Thoracic aorta (tissue), 2 donors: ENCODE data around the gene MRM2. TPM values are rescaled to one million over a fixed set of nuclear protein-coding genes. Genes with fewer than 3 reads are reported as not detected.

Source experiments
- ATAC-seq: fragments of 150-250 bp; one replicate; pipeline ENCODE4 v1.8.0; 2017; ENCODE audit warnings: low read depth; ENCODE audit not compliant: insufficient number of reproducible peaks, low FRiP score
- DNase-seq: peaks from one replicate; pipeline ENCODE4 v3.0.0-alpha.2; 2020; ENCODE audit warnings: low spot score
- H3K27ac ChIP-seq, 2 donors: fragments of 200-600 bp; sonication (generic); 1 replicate in 1 of 2; 2 replicates in 1 of 2; pipeline ENCODE4 v1.5.1; 2016; ENCODE audit warnings: mild to moderate bottlenecking in 2 of 2, moderate library complexity in 2 of 2
- H3K27me3 ChIP-seq: fragments of 200-600 bp; sonication (generic); replicated peaks from 2 replicates; pipeline ENCODE4 v1.6.0; 2016; ENCODE audit warnings: mild to moderate bottlenecking; ENCODE audit not compliant: insufficient read depth
- H3K36me3 ChIP-seq: fragments of 200-600 bp; sonication (generic); one replicate; pipeline ENCODE4 v1.5.1; 2016
- H3K4me1 ChIP-seq, 2 donors: fragments of 200-600 bp; sonication (generic); 1 replicate in 1 of 2; 2 replicates in 1 of 2; pipeline versions ENCODE4 v1.5.1 to v1.6.0; 2016; ENCODE audit warnings: low read depth in 2 of 2, mild to moderate bottlenecking in 1 of 2; ENCODE audit not compliant: control insufficient read depth in 1 of 2
- H3K4me3 ChIP-seq: fragments of 200-600 bp; sonication (generic); 2 replicates; pipeline ENCODE4 v1.5.1; 2016; ENCODE audit warnings: mild to moderate bottlenecking
- H3K9me3 ChIP-seq: fragments of 200-600 bp; sonication (generic); 2 replicates; pipeline ENCODE4 v1.5.1; 2016
- total RNA-seq, 2 donors: library from RNA; depleted of rRNA; stranded (reverse); fragments of >200 nt; gene quantifications; one replicate each; pipeline versions ENCODE4 v1.1.0 to v1.2.3, GENCODE V29; 2016
- TF ChIP-seq, protein P1 (sequence below): fragments of 200-600 bp; sonication (generic); IDR thresholded peaks from one replicate; pipeline ENCODE4 v1.5.1; 2019; ENCODE audit warnings: antibody characterized with exemption

The MRM2 gene
- total RNA-seq, 2 donors from 2014 or later, result 12.5 to 16.6 TPM

DNA sequence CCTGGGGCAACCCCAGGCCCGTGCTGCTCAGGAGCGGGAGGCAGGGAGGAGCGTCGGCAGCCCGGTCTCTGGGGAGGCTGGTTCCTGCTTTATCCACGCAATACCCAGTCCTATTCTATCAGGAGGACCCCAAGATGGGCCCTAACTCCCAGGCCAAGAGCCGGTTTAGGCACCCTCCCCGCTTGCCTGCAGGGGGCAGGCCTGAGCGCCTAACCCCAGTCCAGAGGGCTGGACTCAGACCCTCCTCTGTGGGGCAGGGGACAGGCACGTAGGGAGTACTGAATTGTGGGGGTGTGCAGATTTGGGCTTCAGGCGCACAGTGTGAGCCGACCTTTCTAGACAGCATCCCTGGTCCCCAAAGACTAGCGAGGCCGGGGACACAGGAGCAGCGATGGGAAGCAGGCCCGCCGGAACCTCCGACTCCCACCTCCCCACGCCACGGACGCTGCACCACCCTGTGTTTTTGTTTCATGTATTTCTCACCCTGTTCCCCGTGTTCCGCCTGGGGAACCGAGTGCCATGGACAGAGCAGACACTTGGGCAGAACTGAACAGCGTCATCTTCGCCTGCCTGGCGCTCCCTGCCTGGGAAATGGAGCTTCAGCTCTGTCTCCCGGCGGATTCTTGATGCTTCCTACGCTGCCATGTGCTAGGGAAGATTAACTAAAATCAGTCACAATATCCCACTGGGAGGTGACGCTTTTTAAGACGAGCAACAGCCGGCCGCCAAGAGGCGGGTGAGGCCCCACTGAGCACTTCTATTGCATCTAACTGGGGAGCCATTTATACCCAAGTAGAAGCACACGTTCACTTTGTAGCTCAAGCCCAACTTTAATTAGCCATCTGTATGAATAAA lies 5.4 kb upstream of the MRM2 start:
- Histone ChIP-seq H3K9me3 (no peaks in the 10 kb centered on the region), H3K27ac (no peak overlapping the region), H3K27me3 (no peaks in the 10 kb centered on the region), H3K36me3 (no peaks in the 10 kb centered on the region), H3K4me3 (no peak overlapping the region), H3K4me1 (peaks cover 15 to 23% of the 10 kb centered on the region in 2 donors)
- TF ChIP-seq, protein P1, sequence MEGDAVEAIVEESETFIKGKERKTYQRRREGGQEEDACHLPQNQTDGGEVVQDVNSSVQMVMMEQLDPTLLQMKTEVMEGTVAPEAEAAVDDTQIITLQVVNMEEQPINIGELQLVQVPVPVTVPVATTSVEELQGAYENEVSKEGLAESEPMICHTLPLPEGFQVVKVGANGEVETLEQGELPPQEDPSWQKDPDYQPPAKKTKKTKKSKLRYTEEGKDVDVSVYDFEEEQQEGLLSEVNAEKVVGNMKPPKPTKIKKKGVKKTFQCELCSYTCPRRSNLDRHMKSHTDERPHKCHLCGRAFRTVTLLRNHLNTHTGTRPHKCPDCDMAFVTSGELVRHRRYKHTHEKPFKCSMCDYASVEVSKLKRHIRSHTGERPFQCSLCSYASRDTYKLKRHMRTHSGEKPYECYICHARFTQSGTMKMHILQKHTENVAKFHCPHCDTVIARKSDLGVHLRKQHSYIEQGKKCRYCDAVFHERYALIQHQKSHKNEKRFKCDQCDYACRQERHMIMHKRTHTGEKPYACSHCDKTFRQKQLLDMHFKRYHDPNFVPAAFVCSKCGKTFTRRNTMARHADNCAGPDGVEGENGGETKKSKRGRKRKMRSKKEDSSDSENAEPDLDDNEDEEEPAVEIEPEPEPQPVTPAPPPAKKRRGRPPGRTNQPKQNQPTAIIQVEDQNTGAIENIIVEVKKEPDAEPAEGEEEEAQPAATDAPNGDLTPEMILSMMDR, result peak; percentile 34
- ATAC-seq (no peak), DNase-seq (no peak)

DNA sequence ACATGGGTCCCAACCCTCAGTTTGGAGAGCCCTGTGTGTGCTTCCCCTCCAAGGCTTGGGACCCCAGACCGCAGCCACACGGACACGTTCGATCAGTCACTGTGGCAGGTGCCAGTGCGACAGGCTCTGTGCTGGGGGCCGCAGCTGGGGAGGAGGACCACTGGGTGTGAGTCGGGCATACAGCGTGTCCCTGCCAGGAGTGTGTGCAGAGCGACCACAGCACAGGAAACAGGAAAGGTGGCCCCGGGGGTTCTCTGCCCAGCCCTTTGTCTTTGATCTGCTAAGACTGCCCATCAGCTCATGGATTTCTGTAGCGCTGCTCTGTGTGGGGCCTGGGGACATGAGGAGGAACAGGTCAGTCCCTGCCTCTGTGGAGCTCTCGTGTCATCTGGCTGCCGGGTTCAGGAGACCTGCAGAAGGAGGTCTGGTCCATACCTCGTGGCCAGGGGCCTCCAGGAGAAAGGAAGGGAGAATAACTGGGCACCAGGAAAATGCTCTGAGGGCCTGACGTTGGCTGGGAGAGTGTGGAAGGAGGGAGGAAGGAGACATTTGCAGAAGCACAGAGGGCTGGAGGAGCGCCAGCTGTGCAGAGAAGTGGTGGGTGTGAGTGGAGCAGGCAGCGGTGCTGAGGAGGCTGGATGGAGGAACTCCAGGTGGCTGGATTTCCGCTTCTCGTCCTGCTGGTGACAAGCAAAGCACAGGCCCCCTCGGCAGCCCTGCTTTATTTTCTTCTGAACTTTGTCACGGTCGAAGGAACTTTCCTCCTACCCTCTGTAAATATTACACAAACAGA lies 4.1 kb upstream of the MRM2 start:
- DNase-seq, result no peak
- no peak for ATAC-seq

DNA sequence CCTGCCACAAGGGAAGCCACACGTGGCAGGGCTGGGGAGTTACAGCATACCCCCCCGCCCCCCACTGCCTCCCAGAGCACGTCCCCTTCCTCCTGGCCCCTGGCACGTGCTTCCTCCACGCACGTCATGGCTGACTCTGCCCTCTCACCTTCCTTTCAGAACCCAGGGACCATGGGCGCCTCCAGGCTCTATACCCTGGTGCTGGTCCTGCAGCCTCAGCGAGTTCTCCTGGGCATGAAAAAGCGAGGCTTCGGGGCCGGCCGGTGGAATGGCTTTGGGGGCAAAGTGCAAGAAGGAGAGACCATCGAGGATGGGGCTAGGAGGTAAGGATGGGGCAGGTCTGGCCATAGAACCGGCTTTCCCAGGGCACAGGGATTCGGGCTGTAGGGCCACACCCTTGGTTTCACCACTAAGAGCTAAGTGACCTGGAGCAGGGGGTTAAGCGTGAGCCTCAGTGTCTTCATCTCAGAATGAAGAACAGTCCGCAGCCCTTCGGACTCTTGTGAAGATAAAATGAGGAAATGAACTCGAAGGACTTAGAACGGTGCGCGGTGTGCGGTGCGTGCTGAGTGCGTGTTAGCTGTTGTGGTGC lies 2.5 kb upstream of the MRM2 start:
- DNase-seq (no peak), ATAC-seq (no peak)
- no peak overlapping the region for H3K27ac ChIP-seq
- no peaks in the 10 kb centered on the region for H3K27me3 ChIP-seq
- no peaks in the 10 kb centered on the region for H3K9me3 ChIP-seq
- TF ChIP-seq, protein P1, result no peak
- H3K4me3 ChIP-seq, result no peak overlapping the region
- peaks cover under 1% of the 10 kb centered on the region for H3K36me3 ChIP-seq
- peaks cover 23 to 35% of the 10 kb centered on the region in 2 donors for H3K4me1 ChIP-seq

More for the DNA sequence above, 4.1 kb upstream of the MRM2 start:
- Histone ChIP-seq H3K27ac (no peak overlapping the region), H3K36me3 (no peaks in the 10 kb centered on the region), H3K27me3 (no peaks in the 10 kb centered on the region), H3K4me1 (peaks cover 19 to 29% of the 10 kb centered on the region in 2 donors), H3K9me3 (no peaks in the 10 kb centered on the region), H3K4me3 (no peak overlapping the region)
- TF ChIP-seq, protein P1, result no peak

DNA sequence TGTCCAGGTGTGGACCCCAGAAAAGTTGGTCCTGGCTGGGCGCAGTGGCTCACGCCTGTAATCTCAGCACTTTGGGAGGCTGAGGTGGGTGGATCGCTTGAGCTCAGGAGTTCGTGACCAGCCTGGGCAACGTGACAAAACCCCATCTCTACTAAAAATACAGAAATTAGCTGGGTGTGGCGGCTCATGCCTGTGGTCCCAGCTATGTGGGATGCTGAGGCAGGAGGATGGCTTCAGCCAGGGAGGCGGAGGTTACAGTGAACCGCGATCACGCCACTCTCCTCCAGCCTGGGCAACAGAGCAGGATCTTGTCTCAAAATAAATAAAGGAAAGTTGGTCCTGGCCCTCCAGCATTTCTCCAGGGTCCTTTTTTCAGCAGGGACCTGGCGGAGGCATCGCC lies 1.5 kb upstream of the MRM2 start:
- H3K36me3 ChIP-seq, result peaks cover 9% of the 10 kb centered on the region
- no peak overlapping the region for H3K27ac ChIP-seq
- TF ChIP-seq, protein P1, result no peak
- DNase-seq, result no peak
- no peaks in the 10 kb centered on the region for H3K9me3 ChIP-seq
- no peak for ATAC-seq
- no peak overlapping the region for H3K4me3 ChIP-seq
- H3K27me3 ChIP-seq, result no peaks in the 10 kb centered on the region
- H3K4me1 ChIP-seq, result peaks cover 12 to 24% of the 10 kb centered on the region in 2 donors
